Breast epithelium (tissue), 4 donors: ENCODE results near the gene CBARP. TPM values are rescaled to one million over a fixed set of nuclear protein-coding genes. Genes with fewer than 3 reads are reported as not detected.
A peak's percentile ranks its signal among the peaks of the same experiment; 100 is the strongest.

ENCODE experiments used
- DNase-seq, 2 donors: peaks; one replicate each; pipeline ENCODE4 v3.0.0-alpha.2; 2019; ENCODE audit warnings: low spot score in 2 of 2
- H3K27ac ChIP-seq, 2 donors: fragments of 200-600 bp; sonication (generic) in 1 of 2; one replicate each; pipeline ENCODE4 v1.5.1; 2016 to 2019; ENCODE audit warnings: mild to moderate bottlenecking in 1 of 2
- H3K27me3 ChIP-seq, 2 donors: fragments of 200-600 bp; sonication (generic) in 1 of 2; one replicate each; pipeline versions ENCODE4 v1.5.1 to v1.6.0; 2017 to 2019; ENCODE audit warnings: control low read depth in 1 of 2, mild to moderate bottlenecking in 1 of 2
- H3K36me3 ChIP-seq: fragments of 200-600 bp; one replicate; pipeline ENCODE4 v1.5.1; 2019
- H3K4me1 ChIP-seq, 2 donors: fragments of 200-600 bp; sonication (generic); one replicate each; pipeline ENCODE4 v1.5.1; 2016 to 2019; ENCODE audit warnings: control low read depth in 1 of 2
- H3K4me3 ChIP-seq, 3 donors: fragments of 200-600 bp; sonication (generic); 1 replicate in 2 of 3; 2 replicates in 1 of 3; pipeline ENCODE4 v1.5.1; 2016 to 2019; ENCODE audit warnings: mild to moderate bottlenecking in 3 of 3, moderate library complexity in 2 of 3
- H3K9me3 ChIP-seq, 2 donors: fragments of 200-600 bp; sonication (generic) in 1 of 2; one replicate each; pipeline ENCODE4 v1.5.1; 2016 to 2019; ENCODE audit warnings: control low read depth in 1 of 2
- CTCF ChIP-seq, 3 donors: fragments of 450-650 bp; IDR thresholded peaks; one replicate each; pipeline ENCODE4 v1.5.1; 2016 to 2017; ENCODE audit warnings: antibody characterized with exemption in 3 of 3, mild to moderate bottlenecking in 3 of 3, moderate library complexity in 3 of 3
- POLR2A ChIP-seq: fragments of 450-650 bp; IDR thresholded peaks from one replicate; pipeline ENCODE4 v1.6.1; 2016; ENCODE audit warnings: antibody characterized with exemption, mild to moderate bottlenecking, moderate library complexity
- POLR2AphosphoS5 ChIP-seq, 3 donors: sonication (generic); formaldehyde crosslinking; IDR thresholded peaks; one replicate each; pipeline ENCODE4 v1.6.1; 2017; ENCODE audit warnings: antibody characterized with exemption in 3 of 3
- intact Hi-C: fragments of 100-400 bp; cut with DNase I; formaldehyde crosslinking; loops from one replicate; pipeline ENCODE4 v1.15.1; 2023; ENCODE audit warnings: low total_unique reads
- total RNA-seq, 3 donors: library from RNA; depleted of rRNA; stranded (reverse); fragments of >200 nt; gene quantifications; one replicate each; pipeline ENCODE4 v1.1.0, GENCODE V29; 2016

The CBARP gene
- total RNA-seq, 3 donors from 2014 or later, result 0.98 to 4.8 TPM; not detected in 1

GRCh38 chr19:1271528-1272422 lies 34.0 kb upstream of the CBARP start:
- intact Hi-C loops, result loop anchor here (10.0 kb wide), 2 partner anchors 133 to 173 kb away; partner anchors contain the start of genes DAZAP1 and GAMT
- Histone ChIP-seq H3K4me3 (peak overlapping the region; percentile 64 to 80 (median 78)), H3K4me1 (peaks cover 45 to 68% of the 10 kb centered on the region in 2 donors), H3K9me3 (no peaks in the 10 kb centered on the region), H3K27ac (peak overlapping the region; percentile 99 to 100), H3K27me3 (no peaks in the 10 kb centered on the region), H3K36me3 (peaks cover 5% of the 10 kb centered on the region)
- TF ChIP-seq POLR2A (no peak), POLR2AphosphoS5 (IDR thresholded peaks at IDR 0.05) (no peak), CTCF (IDR thresholded peaks at IDR 0.05) (no peak)
- DNase-seq, result no peak

GRCh38 chr19:1270854-1271527 lies 33.2 kb upstream of the CBARP start:
- H3K4me1 ChIP-seq, result peaks cover 48 to 68% of the 10 kb centered on the region in 2 donors
- H3K27ac ChIP-seq, result peak overlapping the region; percentile 99 to 100
- no peak for DNase-seq
- TF ChIP-seq POLR2AphosphoS5 (IDR thresholded peaks at IDR 0.05) (no peak), CTCF (IDR thresholded peaks at IDR 0.05) (no peak), POLR2A (no peak)
- peak overlapping the region; percentile 64 to 80 (median 78) for H3K4me3 ChIP-seq
- intact Hi-C loops, result loop anchor here (10.0 kb wide), 2 partner anchors 134 to 174 kb away; partner anchors contain the start of genes DAZAP1 and GAMT
- H3K9me3 ChIP-seq, result no peaks in the 10 kb centered on the region
- no peaks in the 10 kb centered on the region for H3K27me3 ChIP-seq
- H3K36me3 ChIP-seq, result peaks cover 5% of the 10 kb centered on the region

GRCh38 chr19:1270213-1270853 lies 32.5 kb upstream of the CBARP start:
- DNase-seq, result no peak
- intact Hi-C loops, result loop anchor here (10.0 kb wide), 2 partner anchors 134 to 174 kb away; partner anchors contain the start of genes DAZAP1 and GAMT
- Histone ChIP-seq H3K27ac (peak overlapping the region; percentile 99 to 100), H3K27me3 (no peaks in the 10 kb centered on the region), H3K9me3 (no peaks in the 10 kb centered on the region), H3K36me3 (peaks cover 5% of the 10 kb centered on the region), H3K4me3 (peak overlapping the region; percentile 64 to 80 (median 78)), H3K4me1 (peaks cover 53 to 74% of the 10 kb centered on the region in 2 donors)
- no peak for TF ChIP-seq CTCF (IDR thresholded peaks at IDR 0.05)
- no peak for TF ChIP-seq POLR2A
- TF ChIP-seq POLR2AphosphoS5 (IDR thresholded peaks at IDR 0.05), result no peak

GRCh38 chr19:1269478-1270212 lies 31.8 kb upstream of the CBARP start:
- no peaks in the 10 kb centered on the region for H3K9me3 ChIP-seq
- peak overlapping the region; percentile 99 to 100 for H3K27ac ChIP-seq
- peak in 1 of 3 donors; percentile 14 for TF ChIP-seq CTCF (IDR thresholded peaks at IDR 0.05)
- peak; percentile 15 for TF ChIP-seq POLR2A
- peak; percentile 24 to 86 (median 62) for TF ChIP-seq POLR2AphosphoS5 (IDR thresholded peaks at IDR 0.05)
- DNase-seq, result peak; percentile 83 to 86
- H3K4me1 ChIP-seq, result peaks cover 48 to 71% of the 10 kb centered on the region in 2 donors
- intact Hi-C loops, result loop anchor here (10.0 kb wide), 2 partner anchors 135 to 175 kb away; partner anchors contain the start of genes DAZAP1 and GAMT
- H3K27me3 ChIP-seq, result no peaks in the 10 kb centered on the region
- H3K36me3 ChIP-seq, result peaks cover 5% of the 10 kb centered on the region
- peak overlapping the region; percentile 64 to 80 (median 78) for H3K4me3 ChIP-seq
